SK-N-SH treated with all-trans-retinoic acid at 6 μM for 48 hours (cell line): ENCODE measurements around the gene LRRC52.

Experiments used
- ATAC-seq: fragments of 200-7000 bp; cut with Tn5 transposase; 3 replicates; pipeline ENCODE4 v1.9.1; 2020; ENCODE audit warnings: mild to moderate bottlenecking, moderate library complexity
- ARNTL ChIP-seq: fragments of 450-650 bp; formaldehyde crosslinking; IDR thresholded peaks from 2 replicates; pipeline ENCODE4 v1.5.0; 2020; ENCODE audit warnings: low read depth, mild to moderate bottlenecking, moderate library complexity, borderline replicate concordance
- BACH2 ChIP-seq: fragments of 250-450 bp; sonication (Bioruptor Pico); IDR thresholded peaks from 2 replicates; pipeline ENCODE4 v1.9.0; 2021; ENCODE audit warnings: mild to moderate bottlenecking, borderline replicate concordance
- CREB5 ChIP-seq: fragments of 250-450 bp; sonication (Bioruptor Pico); IDR thresholded peaks from 2 replicates; pipeline ENCODE4 v1.5.1; 2020; ENCODE audit warnings: low read depth, mild to moderate bottlenecking, moderate library complexity
- CSDC2 ChIP-seq: fragments of 250-450 bp; sonication (Bioruptor Pico); IDR thresholded peaks from 2 replicates; pipeline ENCODE4 v1.5.0; 2020; ENCODE audit warnings: mild to moderate bottlenecking, moderate library complexity
- CSRNP3 ChIP-seq: fragments of 250-450 bp; sonication (Bioruptor Pico); IDR thresholded peaks from 2 replicates; pipeline ENCODE4 v1.5.1; 2021; ENCODE audit warnings: mild to moderate bottlenecking, moderate library complexity
- ESRRG ChIP-seq: fragments of 250-450 bp; sonication (Bioruptor Pico); IDR thresholded peaks from 2 replicates; pipeline ENCODE4 v1.6.1; 2021; ENCODE audit warnings: mild to moderate bottlenecking
- GLIS3 ChIP-seq: fragments of 250-450 bp; sonication (Bioruptor Pico); IDR thresholded peaks from 2 replicates; pipeline ENCODE4 v1.5.0; 2020; ENCODE audit warnings: mild to moderate bottlenecking, moderate library complexity
- OSR1 ChIP-seq: fragments of 250-450 bp; sonication (Bioruptor Pico); IDR thresholded peaks from 2 replicates; pipeline ENCODE4 v1.8.0; 2022; ENCODE audit warnings: moderate library complexity, mild to moderate bottlenecking, inconsistent platforms
- PATZ1 ChIP-seq: fragments of 250-450 bp; sonication (Bioruptor Pico); IDR thresholded peaks from 2 replicates; pipeline ENCODE4 v1.8.0; 2020; ENCODE audit warnings: mild to moderate bottlenecking, moderate library complexity, borderline replicate concordance
- POU6F1 ChIP-seq: fragments of 250-450 bp; sonication (Bioruptor Pico); IDR thresholded peaks from 2 replicates; pipeline ENCODE4 v1.8.0; 2021; ENCODE audit warnings: low read depth, mild to moderate bottlenecking, moderate library complexity, borderline replicate concordance
- PPARA ChIP-seq: fragments of 250-450 bp; sonication (Bioruptor Pico); IDR thresholded peaks from 2 replicates; pipeline ENCODE4 v1.5.0; 2020; ENCODE audit warnings: mild to moderate bottlenecking, borderline replicate concordance
- RARB ChIP-seq: fragments of 250-450 bp; sonication (Bioruptor Pico); IDR thresholded peaks from 2 replicates; pipeline ENCODE4 v1.8.0; 2021; ENCODE audit warnings: mild to moderate bottlenecking, moderate library complexity
- TCF4 ChIP-seq: fragments of 250-450 bp; sonication (Bioruptor Pico); IDR thresholded peaks from 2 replicates; pipeline ENCODE4 v1.8.0; 2021; ENCODE audit warnings: mild to moderate bottlenecking, moderate library complexity, borderline replicate concordance
- TOX ChIP-seq: fragments of 250-450 bp; sonication (Bioruptor Pico); IDR thresholded peaks from 2 replicates; pipeline ENCODE4 v1.8.0; 2021; ENCODE audit warnings: mild to moderate bottlenecking, moderate library complexity, borderline replicate concordance
- TSHZ2 ChIP-seq: fragments of 250-450 bp; sonication (Bioruptor Pico); IDR thresholded peaks from 2 replicates; pipeline ENCODE4 v1.5.0; 2020; ENCODE audit warnings: mild to moderate bottlenecking, moderate library complexity
- ZC3H10 ChIP-seq: fragments of 250-450 bp; sonication (Bioruptor Pico); IDR thresholded peaks from 2 replicates; pipeline ENCODE4 v1.5.1; 2021; ENCODE audit warnings: mild to moderate bottlenecking, moderate library complexity
- ZFP30 ChIP-seq: fragments of 450-650 bp; formaldehyde crosslinking; IDR thresholded peaks from 2 replicates; pipeline ENCODE4 v1.5.0; 2022; ENCODE audit warnings: mild to moderate bottlenecking, moderate library complexity
- ZNF8 ChIP-seq: fragments of 450-650 bp; formaldehyde crosslinking; IDR thresholded peaks from 2 replicates; pipeline ENCODE4 v1.5.0; 2020; ENCODE audit warnings: mild to moderate bottlenecking, moderate library complexity

LRRC52 gene

GRCh38 chr1:165501330-165501969 lies 42.4 kb upstream of the LRRC52 start:
- ATAC-seq: no peak

GRCh38 chr1:165501970-165502348 lies 41.8 kb upstream of the LRRC52 start:
- ATAC-seq: no peak
- TF ChIP-seq ARNTL (no peak), TCF4 (CRISPR knock-in tag) (no peak), POU6F1 (CRISPR knock-in tag) (no peak), TSHZ2 (no peak), RARB (CRISPR knock-in tag) (no peak)

More at GRCh38 chr1:165501330-165501969, 42.4 kb upstream of the LRRC52 start:
- TF ChIP-seq PPARA (CRISPR knock-in tag) (no peak), TSHZ2 (no peak), ARNTL (no peak), CREB5 (no peak), ZFP30 (CRISPR knock-in tag) (no peak), GLIS3 (no peak), OSR1 (CRISPR knock-in tag) (no peak), POU6F1 (CRISPR knock-in tag) (no peak), TOX (CRISPR knock-in tag) (no peak), ESRRG (no peak), ZNF8 (CRISPR knock-in tag) (no peak), TCF4 (CRISPR knock-in tag) (no peak), CSRNP3 (CRISPR knock-in tag) (no peak), ZC3H10 (CRISPR knock-in tag) (no peak), PATZ1 (CRISPR knock-in tag) (no peak), BACH2 (CRISPR knock-in tag) (no peak), CSDC2 (CRISPR knock-in tag) (no peak), RARB (CRISPR knock-in tag) (no peak)
